Esophagus squamous epithelium (tissue), 4 donors: Measurements from ENCODE around the gene GTPBP2.

Experiments used
- POLR2A ChIP-seq, 4 donors: fragments of 450-650 bp; IDR thresholded peaks; one replicate each; pipeline ENCODE4 v1.6.1; 2017; ENCODE audit warnings: antibody characterized with exemption in 4 of 4, mild to moderate bottlenecking in 4 of 4, moderate library complexity in 3 of 4
- TF ChIP-seq, protein P1 (sequence below), 6 experiments: fragments of 450-650 bp in 4 of 6; fragments of 200-600 bp in 2 of 6; sonication (generic) in 2 of 6; IDR thresholded peaks; one replicate each; pipeline ENCODE4 v1.5.1; 2016 to 2019; ENCODE audit warnings: antibody characterized with exemption in 6 of 6, mild to moderate bottlenecking in 4 of 6, moderate library complexity in 4 of 6

DNA sequence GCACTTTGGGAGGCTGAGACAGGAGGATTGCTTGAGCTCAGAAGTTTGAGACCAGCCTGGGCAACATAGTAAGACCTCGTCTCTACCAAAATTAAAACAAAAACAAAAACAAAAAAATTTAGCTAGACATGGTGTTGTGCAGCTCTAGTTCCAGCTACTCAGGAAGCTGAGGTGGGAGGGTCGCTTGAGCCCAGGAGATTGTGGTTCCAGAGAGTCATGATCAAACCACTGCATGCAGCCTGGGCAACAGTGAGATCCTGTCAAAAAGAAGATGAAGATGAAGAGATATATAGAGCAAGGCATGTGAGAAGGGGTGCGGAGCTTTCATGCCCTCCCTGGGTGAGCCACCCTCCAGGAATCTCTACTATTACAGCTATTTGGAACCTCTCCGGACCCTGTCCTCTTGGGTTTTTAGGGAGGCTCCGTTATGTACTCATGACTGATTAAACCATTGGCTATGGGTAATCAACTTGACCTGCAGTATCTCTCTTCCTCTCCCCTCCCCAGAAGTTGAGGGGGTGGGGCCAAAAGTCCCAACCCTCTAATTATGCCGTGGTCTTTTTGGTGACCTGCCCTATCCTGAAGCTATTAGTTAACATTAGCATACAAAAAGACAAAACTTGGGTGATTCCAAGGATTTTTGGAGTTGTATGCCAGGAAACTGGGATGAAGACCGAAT is 44.0 kb downstream of the GTPBP2 start:
- TF ChIP-seq, protein P1, sequence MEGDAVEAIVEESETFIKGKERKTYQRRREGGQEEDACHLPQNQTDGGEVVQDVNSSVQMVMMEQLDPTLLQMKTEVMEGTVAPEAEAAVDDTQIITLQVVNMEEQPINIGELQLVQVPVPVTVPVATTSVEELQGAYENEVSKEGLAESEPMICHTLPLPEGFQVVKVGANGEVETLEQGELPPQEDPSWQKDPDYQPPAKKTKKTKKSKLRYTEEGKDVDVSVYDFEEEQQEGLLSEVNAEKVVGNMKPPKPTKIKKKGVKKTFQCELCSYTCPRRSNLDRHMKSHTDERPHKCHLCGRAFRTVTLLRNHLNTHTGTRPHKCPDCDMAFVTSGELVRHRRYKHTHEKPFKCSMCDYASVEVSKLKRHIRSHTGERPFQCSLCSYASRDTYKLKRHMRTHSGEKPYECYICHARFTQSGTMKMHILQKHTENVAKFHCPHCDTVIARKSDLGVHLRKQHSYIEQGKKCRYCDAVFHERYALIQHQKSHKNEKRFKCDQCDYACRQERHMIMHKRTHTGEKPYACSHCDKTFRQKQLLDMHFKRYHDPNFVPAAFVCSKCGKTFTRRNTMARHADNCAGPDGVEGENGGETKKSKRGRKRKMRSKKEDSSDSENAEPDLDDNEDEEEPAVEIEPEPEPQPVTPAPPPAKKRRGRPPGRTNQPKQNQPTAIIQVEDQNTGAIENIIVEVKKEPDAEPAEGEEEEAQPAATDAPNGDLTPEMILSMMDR (IDR thresholded peaks at IDR 0.05), result no peak
- no peak for TF ChIP-seq POLR2A (IDR thresholded peaks at IDR 0.05)
